Kidney (tissue), 14 donors: ENCODE measurements around the gene CPT1A. TPM values are rescaled to one million over a fixed set of nuclear protein-coding genes. Genes with fewer than 3 reads are reported as not detected.

Source experiments
- DNase-seq, 5 donors: peaks; one replicate each; pipeline ENCODE4 v3.0.0-alpha.2; 2013 to 2020
- FAIRE-seq: peaks from 2 replicates; lab custom pipeline; 2012; peaks lifted over from hg19 to GRCh38; lab: Jason Lieb, UNC
- H3K27ac ChIP-seq, 2 donors: one replicate each; pipeline ENCODE4 v1.7.0; 2013; ENCODE audit warnings: low read depth in 2 of 2, low read length in 2 of 2, inconsistent platforms in 1 of 2
- H3K27me3 ChIP-seq: one replicate; pipeline ENCODE4 v1.7.1; 2013; ENCODE audit warnings: low read length, inconsistent platforms; ENCODE audit not compliant: control insufficient read depth, insufficient read depth
- H3K36me3 ChIP-seq, 3 donors: one replicate each; pipeline versions ENCODE4 v1.7.0 to v1.7.1; 2013; ENCODE audit warnings: low read length in 3 of 3, control low read depth in 1 of 3, inconsistent platforms in 1 of 3; ENCODE audit not compliant: insufficient read depth in 3 of 3, control insufficient read depth in 2 of 3
- H3K4me1 ChIP-seq, 3 donors: one replicate each; pipeline versions ENCODE4 v1.7.0 to v1.7.1; 2013; ENCODE audit warnings: low read length in 3 of 3, inconsistent platforms in 1 of 3, low read depth in 1 of 3; ENCODE audit not compliant: control insufficient read depth in 2 of 3, insufficient read depth in 2 of 3
- H3K4me3 ChIP-seq, 3 donors: one replicate each; pipeline versions ENCODE4 v1.7.0 to v1.8.1; 2013; ENCODE audit warnings: low read length in 3 of 3, control low read depth in 1 of 3, inconsistent platforms in 1 of 3
- H3K9ac ChIP-seq, 3 donors: one replicate each; pipeline versions ENCODE4 v1.7.0 to v1.7.1; 2013; ENCODE audit warnings: low read length in 3 of 3, control low read depth in 1 of 3, inconsistent platforms in 1 of 3
- H3K9me3 ChIP-seq, 3 donors: one replicate each; pipeline versions ENCODE4 v1.7.0 to v1.7.1; 2013; ENCODE audit warnings: low read length in 3 of 3, control low read depth in 1 of 3, inconsistent platforms in 1 of 3; ENCODE audit not compliant: control insufficient read depth in 2 of 3, insufficient read depth in 1 of 3
- CTCF ChIP-seq: IDR thresholded peaks from 3 replicates; pipeline ENCODE4 v1.5.1; 2012; ENCODE audit warnings: mild to moderate bottlenecking, moderate library complexity, borderline replicate concordance; ENCODE audit not compliant: insufficient read depth; ENCODE audit errors: extremely low read depth
- intact Hi-C: fragments of 100-400 bp; cut with DNase I; formaldehyde crosslinking; loops from one replicate; pipeline ENCODE4 v1.11.1; 2022
- polyA plus RNA-seq: library from polyadenylated mRNA; stranded (reverse); fragments of 350-450 nt; fragmentation: Illumina TruSeq; extraction: RNeasy Lipid Tissue Mini Kit (QIAGEN cat#74804); gene quantifications from one replicate; pipeline ENCODE4 v1.2.3, GENCODE V29; 2014; ENCODE audit warnings: low read depth, low replicate concordance; ENCODE audit not compliant: insufficient read depth
- total RNA-seq: library from RNA; stranded (reverse); fragmentation: NEBNext Ultra II Directional; extraction: Animal tissue kit (Norgen Biotek cat#: 25700); gene quantifications from one replicate; pipeline ENCODE4 v1.2.1, GENCODE V29; 2021
- donor health status: control.
- donor health status: control.
- donor health status: control.
- donor health status: control.
- donor health status: control.
- donor health status: DM: yes; HTN: yes; CAD: no.
- donor health status: Normal renal cell carcinoma (clear cell type).

Gene CPT1A
- total and polyA plus RNA-seq, 2 donors from 2014 or later: 51.3 to 61.5 TPM

GRCh38 chr11:68854273-68854958, 12.7 kb upstream of the CPT1A start:
- H3K9me3 ChIP-seq: no peaks in the 10 kb centered on the region
- no peak overlapping the region for H3K27ac ChIP-seq
- DNase-seq: peak in 3 of 5 donors; percentile 32 to 60 (median 56)
- H3K36me3 ChIP-seq: no peaks in the 10 kb centered on the region
- intact Hi-C loops: no loop called here
- no peak overlapping the region for H3K4me3 ChIP-seq
- H3K4me1 ChIP-seq: peaks cover 0 to 6% (median 4%) of the 10 kb centered on the region in 3 donors
- no peaks in the 10 kb centered on the region for H3K27me3 ChIP-seq
- no peak for FAIRE-seq
- no peak overlapping the region for H3K9ac ChIP-seq
- TF ChIP-seq CTCF: no peak

- DNase-seq: peak in 1 of 5 donors; percentile 6
- no peak for FAIRE-seq
- intact Hi-C loops: no loop called here
- H3K4me1 ChIP-seq: peaks cover 0 to 2% (median 0%) of the 10 kb centered on the region in 3 donors
- no peaks in the 10 kb centered on the region for H3K27me3 ChIP-seq
- no peak for TF ChIP-seq CTCF
- H3K9ac ChIP-seq: no peak overlapping the region
- no peak overlapping the region for H3K4me3 ChIP-seq
- no peaks in the 10 kb centered on the region for H3K36me3 ChIP-seq
- H3K27ac ChIP-seq: no peak overlapping the region
- H3K9me3 ChIP-seq: no peaks in the 10 kb centered on the region
Observed at GRCh38 chr11:68852628-68853027, 10.9 kb upstream of the CPT1A start.

- no peak overlapping the region for H3K27ac ChIP-seq
- intact Hi-C loops: no loop called here
- H3K27me3 ChIP-seq: no peaks in the 10 kb centered on the region
- H3K9me3 ChIP-seq: no peaks in the 10 kb centered on the region
- peaks cover 0 to 4% (median 0%) of the 10 kb centered on the region in 3 donors for H3K4me1 ChIP-seq
- TF ChIP-seq CTCF: no peak
- H3K36me3 ChIP-seq: no peaks in the 10 kb centered on the region
- no peak overlapping the region for H3K9ac ChIP-seq
- DNase-seq (no peak), FAIRE-seq (no peak)
- H3K4me3 ChIP-seq: no peak overlapping the region
Observed at GRCh38 chr11:68848429-68848828, 6.7 kb upstream of the CPT1A start.
